GM15510 (cell line): Measurements from ENCODE around the gene AP1B1.
A peak's percentile ranks its signal among the peaks of the same experiment; 100 is the strongest.

Experiments
- POLR2A ChIP-seq: IDR thresholded peaks from 3 replicates; pipeline ENCODE4 v1.6.1; 2011; ENCODE audit warnings: borderline replicate concordance; ENCODE audit not compliant: insufficient read length; ENCODE audit errors: extremely low read depth

The AP1B1 gene

GRCh38 chr22:29387921-29388758 lies at the start of gene AP1B1:
AP1B1 (minus strand) TSS chr22:29388570; CDS start chr22:29367243, 21,327 bp downstream.
- peak; percentile 89 for TF ChIP-seq POLR2A

GRCh38 chr22:29435236-29436136 lies 47.1 kb upstream of the AP1B1 start:
- no peak for TF ChIP-seq POLR2A

- TF ChIP-seq POLR2A = no peak
Observed at GRCh38 chr22:29434288-29434687, 45.9 kb upstream of the AP1B1 start.

- no peak for TF ChIP-seq POLR2A
Observed at GRCh38 chr22:29433856-29434255, 45.5 kb upstream of the AP1B1 start.

- TF ChIP-seq POLR2A = no peak
Observed at GRCh38 chr22:29431986-29432385, 43.6 kb upstream of the AP1B1 start.

DNA sequence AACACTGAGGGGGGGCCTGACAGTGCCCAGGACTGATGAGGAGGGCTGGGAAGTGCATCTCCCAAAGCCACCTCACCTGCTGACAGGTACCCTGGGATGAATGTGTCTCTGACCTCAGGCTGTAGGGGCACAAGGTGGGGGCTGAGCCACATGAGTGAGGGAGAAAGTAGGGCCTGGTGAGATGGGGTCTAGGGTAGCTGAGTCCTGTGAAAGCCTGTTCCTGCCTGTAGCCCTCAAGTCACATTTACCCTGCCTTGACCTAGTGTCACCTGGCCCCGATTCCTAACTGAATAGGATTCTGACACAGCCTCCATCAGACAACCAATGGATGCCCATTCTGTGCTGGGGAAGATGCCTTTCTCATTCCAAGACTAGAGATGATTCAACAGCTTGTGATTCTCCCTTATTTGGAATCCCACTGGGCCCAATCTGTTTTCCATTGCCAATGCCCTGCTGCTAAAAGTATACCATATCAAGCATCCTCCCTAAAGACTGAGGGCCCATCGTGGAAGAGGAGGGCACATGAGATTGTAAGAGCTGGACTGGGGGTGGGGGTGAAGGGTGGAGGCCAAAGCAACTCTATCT lies 38.9 kb upstream of the AP1B1 start:
- TF ChIP-seq POLR2A = no peak

DNA sequence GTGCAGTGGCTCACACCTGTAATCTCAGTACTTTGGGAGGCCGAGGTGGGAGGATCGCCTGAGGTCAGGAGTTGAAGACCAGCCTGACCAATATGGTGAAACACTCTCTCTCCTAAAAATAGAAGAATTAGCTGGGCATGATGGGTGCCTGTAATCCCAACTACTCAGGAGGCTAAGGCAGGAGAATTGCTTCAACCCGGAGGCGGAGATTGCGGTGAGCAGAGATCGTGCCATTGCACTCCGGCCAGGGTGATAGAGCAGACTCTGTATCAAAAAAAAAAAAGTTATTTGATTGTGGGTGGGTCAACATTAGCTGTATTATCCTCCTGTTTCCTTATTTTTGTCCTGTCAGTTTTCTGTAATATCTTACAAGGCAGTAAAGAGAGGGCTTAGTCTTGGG lies 38.1 kb upstream of the AP1B1 start:
- TF ChIP-seq POLR2A = no peak

DNA sequence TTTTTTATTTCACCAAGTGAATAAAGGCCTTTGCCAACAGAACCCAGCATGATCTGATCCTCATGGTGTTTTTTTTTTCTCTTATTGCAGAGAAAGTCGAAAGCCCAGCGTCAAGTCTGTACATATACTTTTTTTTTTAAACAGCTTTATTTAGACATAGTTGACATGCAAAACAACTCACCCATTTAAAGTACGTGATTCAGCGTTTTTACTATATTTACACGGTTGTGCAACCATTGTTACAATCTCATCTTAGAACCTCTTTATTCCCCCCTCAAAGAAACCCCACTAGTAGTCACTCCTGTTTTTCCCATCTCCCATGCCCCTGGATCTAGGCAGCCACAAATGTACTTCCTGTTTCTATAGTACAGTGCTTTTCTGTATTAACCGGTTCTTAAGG lies 20.6 kb upstream of the AP1B1 start:
- no peak for TF ChIP-seq POLR2A

- no peak for TF ChIP-seq POLR2A
Observed at GRCh38 chr22:29400576-29400975, 12.2 kb upstream of the AP1B1 start.

- no peak for TF ChIP-seq POLR2A
Observed at GRCh38 chr22:29397791-29398190, 9.4 kb upstream of the AP1B1 start.

GRCh38 chr22:29396126-29396525 lies 7.8 kb upstream of the AP1B1 start:
- no peak for TF ChIP-seq POLR2A

DNA sequence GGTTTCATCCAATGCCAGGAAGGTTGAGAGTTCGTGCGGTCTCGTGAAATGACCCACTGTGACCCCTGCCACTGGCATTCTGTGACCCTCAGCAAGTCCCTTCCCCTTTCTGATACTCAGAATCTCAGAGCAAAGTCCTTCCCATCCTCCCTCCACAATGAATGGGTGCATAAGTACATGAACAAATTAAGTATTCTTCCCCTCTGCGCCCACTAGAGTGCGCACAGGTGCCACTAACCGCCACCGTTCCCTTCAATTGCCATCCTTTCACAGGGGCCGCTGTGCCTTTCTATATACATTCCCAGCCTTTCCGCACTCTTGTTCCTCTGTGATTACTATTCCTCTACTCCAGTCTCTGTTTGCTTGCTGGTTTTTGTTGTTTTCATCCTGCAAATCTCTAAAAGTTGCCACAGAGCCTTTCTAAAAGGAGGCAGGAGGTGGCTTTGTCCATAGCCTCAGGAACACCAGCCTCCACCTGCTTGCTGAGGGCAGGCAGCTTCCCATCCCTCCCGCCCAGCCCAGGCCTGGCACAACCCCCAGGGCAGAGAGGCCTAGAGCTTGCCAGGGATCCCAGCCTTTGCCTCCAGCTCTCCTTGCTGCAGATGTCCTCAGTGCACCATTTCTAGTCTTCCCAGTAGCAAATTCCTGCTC lies 6.7 kb upstream of the AP1B1 start:
- TF ChIP-seq POLR2A = no peak

DNA sequence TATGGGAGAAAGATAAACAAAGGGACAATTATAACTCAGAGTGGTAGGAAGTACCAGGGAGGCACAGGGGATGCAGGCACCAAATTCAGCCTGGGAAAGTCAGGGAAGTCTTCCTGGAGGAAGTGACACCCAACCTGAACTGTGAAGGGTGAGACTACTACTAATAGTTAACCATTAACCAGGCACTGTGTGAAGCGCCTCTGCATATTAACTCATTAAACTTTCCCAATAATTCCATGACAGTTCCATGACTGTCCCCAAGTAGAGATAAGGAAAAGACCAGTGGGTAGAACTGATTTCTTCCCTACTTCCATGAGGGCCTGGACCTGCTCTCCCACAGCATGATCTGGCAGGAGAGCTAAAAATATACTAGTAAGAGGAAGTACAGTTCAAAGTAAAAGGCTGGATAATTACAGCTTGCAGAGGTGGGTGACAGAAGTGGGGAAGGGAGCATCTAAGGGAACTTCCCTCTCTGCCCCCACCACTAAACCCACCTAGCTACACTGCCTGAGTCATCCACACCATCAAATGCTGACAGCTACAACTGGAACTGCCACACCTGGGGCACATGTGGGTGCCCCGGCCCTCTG lies 4.7 kb upstream of the AP1B1 start:
- no peak for TF ChIP-seq POLR2A

DNA sequence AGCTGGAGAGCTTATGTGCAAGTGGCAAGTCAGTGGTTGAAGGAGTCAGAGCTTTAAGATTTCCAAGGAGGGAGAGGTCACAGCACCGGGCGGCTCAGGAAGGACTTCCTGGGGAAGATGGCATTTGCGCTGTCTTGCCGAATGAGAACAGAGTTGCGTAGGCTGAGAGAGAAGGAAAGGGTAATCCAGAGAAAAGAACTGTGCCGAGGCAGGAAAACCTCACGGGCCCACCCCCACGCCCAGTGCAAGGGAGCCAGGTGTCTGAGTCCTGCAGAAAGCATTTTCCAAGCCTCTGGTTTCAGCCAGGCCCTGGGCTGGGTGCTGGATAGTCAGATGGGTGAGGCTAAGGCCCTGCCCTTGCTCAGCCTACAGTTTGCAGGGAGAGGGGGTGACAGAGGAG lies 3.2 kb upstream of the AP1B1 start:
- no peak for TF ChIP-seq POLR2A
